Chondrocyte (in vitro differentiated cells): ENCODE results near the gene PTPRJ. TPM values are rescaled to one million over a fixed set of nuclear protein-coding genes. Genes with fewer than 3 reads are reported as not detected.
"Not testable (repeated sequence)": the region's sequence is repeated elsewhere in the genome, so short reads cannot be mapped to it uniquely, and the experiment has no call there.

Source experiments
- DNase-seq: peaks from one replicate; pipeline ENCODE4 v3.0.0; 2021; ENCODE audit warnings: mixed read lengths, low spot score
- H3K27ac Mint-ChIP-seq: one replicate; pipeline ENCODE4 v1.8.0; 2021; ENCODE audit warnings: mild to moderate bottlenecking, moderate library complexity, mixed read lengths; ENCODE audit not compliant: unreplicated experiment
- H3K27me3 Mint-ChIP-seq: 2 replicates; pipeline ENCODE4 v1.8.0; 2021; ENCODE audit warnings: low read depth, mixed read lengths
- H3K36me3 Mint-ChIP-seq: 2 replicates; pipeline ENCODE4 v1.8.0; 2021; ENCODE audit warnings: low read depth, mixed read lengths
- H3K4me1 Mint-ChIP-seq: 2 replicates; pipeline ENCODE4 v1.8.0; 2021; ENCODE audit warnings: low read depth, mild to moderate bottlenecking, mixed read lengths
- H3K4me3 Mint-ChIP-seq: one replicate; pipeline ENCODE4 v1.8.0; 2021; ENCODE audit warnings: mild to moderate bottlenecking, moderate library complexity, mixed read lengths; ENCODE audit not compliant: unreplicated experiment
- H3K9me3 Mint-ChIP-seq: 2 replicates; pipeline ENCODE4 v1.8.0; 2021; ENCODE audit warnings: low read depth, mixed read lengths
- CTCF ChIP-seq: fragments of 200-600 bp; sonication (generic); IDR thresholded peaks from 2 replicates; pipeline ENCODE4 v1.5.0; 2021; ENCODE audit warnings: antibody characterized with exemption, mild to moderate bottlenecking, moderate library complexity
- total RNA-seq: library from RNA; stranded (reverse); gene quantifications from 3 replicates; pipeline ENCODE4 v1.2.1, GENCODE V29; 2021

The PTPRJ gene
- total RNA-seq, 1 donor from 2014 or later: 18.1 TPM

- DNase-seq: no peak
- no peak overlapping the region for H3K27ac Mint-ChIP-seq
- H3K4me1 Mint-ChIP-seq: peaks cover 7% of the 10 kb centered on the region
These were observed 154.0 kb downstream of the PTPRJ start for GRCh38 chr11:48134221-48134922.

GRCh38 chr11:48138222-48138621 is 157.9 kb downstream of the PTPRJ start:
- no peak for TF ChIP-seq CTCF
- Mint-ChIP-seq H3K4me3 (no peak overlapping the region), H3K9me3 (no peaks in the 10 kb centered on the region), H3K4me1 (peaks cover 23% of the 10 kb centered on the region), H3K36me3 (peaks cover 10% of the 10 kb centered on the region), H3K27ac (no peak overlapping the region), H3K27me3 (no peaks in the 10 kb centered on the region)
- no peak for DNase-seq

More at GRCh38 chr11:48134221-48134922, 154.0 kb downstream of the PTPRJ start:
- Mint-ChIP-seq H3K27me3 (no peaks in the 10 kb centered on the region), H3K36me3 (peaks cover 13% of the 10 kb centered on the region), H3K4me3 (no peak overlapping the region), H3K9me3 (no peaks in the 10 kb centered on the region)
- no peak for TF ChIP-seq CTCF

- H3K4me3 Mint-ChIP-seq, H3K27me3 Mint-ChIP-seq, H3K9me3 Mint-ChIP-seq, H3K27ac Mint-ChIP-seq, DNase-seq: not testable (repeated sequence)
- H3K4me1 Mint-ChIP-seq: peaks cover 23% of the 10 kb centered on the region
- peaks cover 12% of the 10 kb centered on the region for H3K36me3 Mint-ChIP-seq
These were observed 159.5 kb downstream of the PTPRJ start for GRCh38 chr11:48139896-48140295.

- no peak overlapping the region for H3K4me3 Mint-ChIP-seq
These were observed 161.2 kb downstream of the PTPRJ start for GRCh38 chr11:48141475-48142122.

GRCh38 chr11:48142889-48143288 is 162.5 kb downstream of the PTPRJ start:
- no peak overlapping the region for H3K4me3 Mint-ChIP-seq
- peaks cover 18% of the 10 kb centered on the region for H3K36me3 Mint-ChIP-seq
- peaks cover 19% of the 10 kb centered on the region for H3K4me1 Mint-ChIP-seq
- no peaks in the 10 kb centered on the region for H3K9me3 Mint-ChIP-seq
- TF ChIP-seq CTCF: no peak
- no peak for DNase-seq
- no peaks in the 10 kb centered on the region for H3K27me3 Mint-ChIP-seq
- H3K27ac Mint-ChIP-seq: no peak overlapping the region

More at GRCh38 chr11:48141475-48142122, 161.2 kb downstream of the PTPRJ start:
- DNase-seq: no peak
- Mint-ChIP-seq H3K4me1 (peaks cover 23% of the 10 kb centered on the region), H3K36me3 (peaks cover 19% of the 10 kb centered on the region), H3K9me3 (no peaks in the 10 kb centered on the region), H3K27ac (no peak overlapping the region), H3K27me3 (no peaks in the 10 kb centered on the region)
- TF ChIP-seq CTCF: no peak
